A549 (cell line): ENCODE results near the gene ASMTL. TPM values are rescaled to one million over a fixed set of nuclear protein-coding genes. Genes with fewer than 3 reads are reported as not detected.
A peak's percentile ranks its signal among the peaks of the same experiment; 100 is the strongest.

Source experiments
- ATAC-seq, 2 experiments: fragments of 200-7000 bp in 1 of 2; fragments of >200 bp in 1 of 2; cut with Nextera tagmentation in 1 of 2; cut with Tn5 transposase in 1 of 2; 3 replicates each; pipeline versions ENCODE4 v1.8.0 to v1.9.1; 2018 to 2020; ENCODE audit warnings: mild to moderate bottlenecking in 1 of 2, moderate library complexity in 1 of 2
- CTCF ChIA-PET: fragments of 300-600 bp; sonication (Branson Sonifier 250); formaldehyde crosslinking; extraction: SDS; loops from one replicate; lab custom pipeline; 2021; ENCODE audit warnings: antibody characterized with exemption, inconsistent platforms; lab: Yijun Ruan, JAX
- POLR2A ChIA-PET: fragments of 350-600 bp; formaldehyde crosslinking; extraction: SDS; loops from one replicate; lab custom pipeline; 2021; ENCODE audit warnings: antibody characterized with exemption, inconsistent platforms; lab: Yijun Ruan, JAX
- DNase-seq, 2 experiments: peaks; one replicate each; pipeline versions ENCODE4 v3.0.0 to v3.0.0-alpha.2; 2011 to 2016; ENCODE audit warnings: low read depth in 1 of 2, low spot score in 1 of 2
- FAIRE-seq: peaks from 2 replicates; lab custom pipeline; 2011; peaks lifted over from hg19 to GRCh38; lab: Jason Lieb, UNC
- H3K27ac ChIP-seq, 2 experiments: fragments of >200 bp; sonication (Bioruptor Twin); formaldehyde crosslinking; 3 replicates each; pipeline ENCODE4 v1.5.1; 2016 to 2017
- H3K4me1 ChIP-seq: fragments of >200 bp; sonication (Bioruptor Twin); formaldehyde crosslinking; 3 replicates; pipeline ENCODE4 v1.6.1; 2016
- H3K4me2 ChIP-seq: fragments of >200 bp; sonication (Bioruptor Twin); formaldehyde crosslinking; 3 replicates; pipeline ENCODE4 v1.6.1; 2016
- H3K4me3 ChIP-seq: fragments of >200 bp; sonication (Bioruptor Twin); formaldehyde crosslinking; 3 replicates; pipeline ENCODE4 v1.5.1; 2016
- H3K9me3 ChIP-seq: fragments of >200 bp; sonication (Bioruptor Twin); formaldehyde crosslinking; 3 replicates; pipeline ENCODE4 v1.6.1; 2016
- CBX2 ChIP-seq: fragments of 200-600 bp; sonication (generic); IDR thresholded peaks from 2 replicates; pipeline ENCODE4 v1.6.1; 2016; ENCODE audit warnings: low read depth, mild to moderate bottlenecking, borderline replicate concordance
- CBX8 ChIP-seq: fragments of 200-600 bp; sonication (generic); IDR thresholded peaks from 2 replicates; pipeline ENCODE4 v1.6.1; 2016
- EHF ChIP-seq: fragments of 250-450 bp; sonication (Bioruptor Pico); IDR thresholded peaks from 2 replicates; pipeline ENCODE4 v1.5.0; 2020; ENCODE audit warnings: mild to moderate bottlenecking
- EHMT2 ChIP-seq: fragments of 200-600 bp; sonication (generic); IDR thresholded peaks from 2 replicates; pipeline ENCODE4 v1.6.1; 2016; ENCODE audit warnings: antibody characterized with exemption, low read depth, mild to moderate bottlenecking, moderate library complexity
- EP300 ChIP-seq, 2 experiments: fragments of >200 bp; sonication (Bioruptor Twin); formaldehyde crosslinking; IDR thresholded peaks; 2 replicates in 1 of 2; 3 replicates in 1 of 2; pipeline ENCODE4 v1.6.1; 2016 to 2017
- FOSL2 ChIP-seq, 2 experiments: fragments of 450-650 bp in 1 of 2; fragments of >200 bp in 1 of 2; sonication (Bioruptor Twin) in 1 of 2; formaldehyde crosslinking; IDR thresholded peaks; 2 replicates each; pipeline versions ENCODE4 v1.5.0 to v1.6.1; 2016 to 2020; ENCODE audit warnings: mild to moderate bottlenecking in 1 of 2, moderate library complexity in 1 of 2
- HOXB5 ChIP-seq: fragments of 250-450 bp; sonication (Bioruptor Pico); IDR thresholded peaks from 2 replicates; pipeline ENCODE4 v1.5.0; 2020; ENCODE audit warnings: mild to moderate bottlenecking, moderate library complexity
- JUNB ChIP-seq: fragments of >200 bp; sonication (Bioruptor Twin); formaldehyde crosslinking; IDR thresholded peaks from 2 replicates; pipeline ENCODE4 v1.6.1; 2016
- KDM5A ChIP-seq: fragments of 200-600 bp; sonication (generic); IDR thresholded peaks from 2 replicates; pipeline ENCODE4 v1.6.1; 2016; ENCODE audit warnings: antibody characterized with exemption, mild to moderate bottlenecking
- MAZ ChIP-seq: fragments of 150-350 bp; IDR thresholded peaks from 2 replicates; pipeline ENCODE4 v1.6.1; 2014; ENCODE audit warnings: antibody characterized with exemption, low read depth, low read length, borderline replicate concordance
- POLR2A ChIP-seq: IDR thresholded peaks from 2 replicates; pipeline ENCODE4 v1.6.1; 2012; ENCODE audit warnings: mild to moderate bottlenecking, low read length
- POLR2AphosphoS2 ChIP-seq: conservative IDR thresholded peaks from 2 replicates; pipeline ENCODE4 v1.6.1; 2012; ENCODE audit warnings: low read length, improper control_type of control experiment, inconsistent platforms
- RARB ChIP-seq: fragments of 250-450 bp; sonication (Bioruptor Pico); IDR thresholded peaks from 2 replicates; pipeline ENCODE4 v1.8.0; 2021; ENCODE audit warnings: mild to moderate bottlenecking, moderate library complexity
- WGBS: methylation state at CpG from one replicate; pipeline ENCODE4 v1.1.6; 2017; ENCODE audit errors: missing lambda C conversion rate; 5-methylcytosine and 5-hydroxymethylcytosine counted together
- polyA plus RNA-seq, 4 experiments: library from polyadenylated mRNA; depleted of rRNA in 3 of 4; stranded (reverse); fragments of >200 nt; fragmentation: RNase III in 1 of 4; extraction: RNeasy Plus Mini Kit Qiagen cat#74134 plus additional on column Dnase treatment in 1 of 4; gene quantifications; 2 replicates in 3 of 4; 3 replicates in 1 of 4; pipeline ENCODE4 v1.2.3, GENCODE V29; 2011 to 2017
- TF ChIP-seq, protein P1 (sequence below): fragments of >200 bp; sonication (Bioruptor Twin); formaldehyde crosslinking; IDR thresholded peaks from 3 replicates; pipeline ENCODE4 v1.5.1; 2016
- TF ChIP-seq, protein P2 (sequence below): fragments of 200-600 bp; sonication (generic); IDR thresholded peaks from 2 replicates; pipeline ENCODE4 v1.6.1; 2016; ENCODE audit warnings: antibody characterized with exemption, mild to moderate bottlenecking, moderate library complexity

The ASMTL gene
- polyA plus RNA-seq, 2 of the 4 experiments (the other 2 are of a cell fraction): 12.3 to 15.4 TPM

DNA sequence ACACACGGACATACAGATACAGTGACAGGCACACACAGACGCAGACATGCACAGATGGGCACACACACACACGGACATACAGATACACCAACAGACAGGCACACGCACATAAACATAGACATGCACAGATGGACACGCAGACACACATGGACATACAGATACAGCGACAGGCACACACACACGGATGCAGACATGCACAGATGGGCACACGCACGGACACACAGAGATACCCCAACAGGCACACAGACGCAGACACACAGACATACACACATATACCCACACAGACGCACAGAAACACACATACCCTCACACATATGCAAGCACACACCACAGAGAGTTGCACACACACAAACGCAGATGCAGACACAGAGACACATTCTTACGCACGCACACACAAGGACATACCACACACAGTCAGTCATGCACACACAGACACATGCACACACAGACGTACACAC, 36.4 kb downstream of the ASMTL start:
- no peak for FAIRE-seq
- no peak for TF ChIP-seq CBX8
- TF ChIP-seq EHF (CRISPR knock-in tag): no peak
- no peak for TF ChIP-seq POLR2A
- no peak for TF ChIP-seq CBX2
- TF ChIP-seq EP300 (IDR thresholded peaks at IDR 0.05): no peak
- H3K4me3 ChIP-seq: no peak overlapping the region
- ChIA-PET POLR2A (no interaction called here), CTCF (no interaction called here)
- no peaks in the 10 kb centered on the region for H3K4me1 ChIP-seq
- WGBS: 75% methylated on average over 15 of the region's 15 CpGs
- H3K9me3 ChIP-seq: peaks cover 6% of the 10 kb centered on the region; the same call in 1 of the 3 replicates
- no peak for DNase-seq
- no peak overlapping the region for H3K4me2 ChIP-seq
- ATAC-seq: no peak
- no peak overlapping the region for H3K27ac ChIP-seq

DNA sequence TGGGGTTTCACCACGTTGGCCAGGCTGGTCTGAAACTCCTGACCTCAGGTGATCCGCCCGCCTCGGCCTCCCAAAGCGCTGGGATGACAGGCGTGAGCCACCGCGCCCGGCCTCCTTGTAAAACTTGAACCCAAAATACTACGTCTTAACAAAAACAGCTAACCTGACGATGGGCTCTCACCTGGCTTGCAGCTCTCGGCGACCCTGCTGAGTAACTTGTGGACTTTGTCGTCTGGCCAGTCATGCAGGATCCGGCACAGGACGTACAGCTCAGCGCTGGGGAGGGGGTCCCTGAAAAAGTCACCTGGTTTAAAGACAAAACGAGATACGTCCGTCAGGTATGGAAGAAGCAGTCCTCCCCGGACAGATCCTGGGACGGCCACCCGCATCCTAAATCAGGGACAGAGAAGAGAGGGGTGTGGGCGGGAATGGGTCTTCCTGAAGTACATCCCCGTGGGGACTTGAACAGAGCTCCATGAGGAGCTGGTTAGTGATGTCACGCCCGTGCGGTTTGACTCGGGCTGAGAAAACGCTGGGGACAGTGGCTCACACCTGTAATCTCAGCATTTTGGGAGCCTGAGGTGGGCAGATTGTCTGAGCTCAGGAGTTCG, 40.1 kb downstream of the ASMTL start:
- no peak overlapping the region for H3K4me3 ChIP-seq
- CTCF ChIA-PET: no interaction called here
- no peaks in the 10 kb centered on the region for H3K4me1 ChIP-seq
- TF ChIP-seq FOSL2 (IDR thresholded peaks at IDR 0.05): no peak
- TF ChIP-seq FOSL2 (CRISPR knock-in tag; IDR thresholded peaks at IDR 0.05): no peak
- no peak for TF ChIP-seq EHMT2
- TF ChIP-seq MAZ: no peak
- TF ChIP-seq, protein P1, sequence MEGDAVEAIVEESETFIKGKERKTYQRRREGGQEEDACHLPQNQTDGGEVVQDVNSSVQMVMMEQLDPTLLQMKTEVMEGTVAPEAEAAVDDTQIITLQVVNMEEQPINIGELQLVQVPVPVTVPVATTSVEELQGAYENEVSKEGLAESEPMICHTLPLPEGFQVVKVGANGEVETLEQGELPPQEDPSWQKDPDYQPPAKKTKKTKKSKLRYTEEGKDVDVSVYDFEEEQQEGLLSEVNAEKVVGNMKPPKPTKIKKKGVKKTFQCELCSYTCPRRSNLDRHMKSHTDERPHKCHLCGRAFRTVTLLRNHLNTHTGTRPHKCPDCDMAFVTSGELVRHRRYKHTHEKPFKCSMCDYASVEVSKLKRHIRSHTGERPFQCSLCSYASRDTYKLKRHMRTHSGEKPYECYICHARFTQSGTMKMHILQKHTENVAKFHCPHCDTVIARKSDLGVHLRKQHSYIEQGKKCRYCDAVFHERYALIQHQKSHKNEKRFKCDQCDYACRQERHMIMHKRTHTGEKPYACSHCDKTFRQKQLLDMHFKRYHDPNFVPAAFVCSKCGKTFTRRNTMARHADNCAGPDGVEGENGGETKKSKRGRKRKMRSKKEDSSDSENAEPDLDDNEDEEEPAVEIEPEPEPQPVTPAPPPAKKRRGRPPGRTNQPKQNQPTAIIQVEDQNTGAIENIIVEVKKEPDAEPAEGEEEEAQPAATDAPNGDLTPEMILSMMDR: no peak
- no peak for TF ChIP-seq RARB (CRISPR knock-in tag)
- no peak for TF ChIP-seq KDM5A
- TF ChIP-seq HOXB5 (CRISPR knock-in tag): no peak
- TF ChIP-seq, protein P2, sequence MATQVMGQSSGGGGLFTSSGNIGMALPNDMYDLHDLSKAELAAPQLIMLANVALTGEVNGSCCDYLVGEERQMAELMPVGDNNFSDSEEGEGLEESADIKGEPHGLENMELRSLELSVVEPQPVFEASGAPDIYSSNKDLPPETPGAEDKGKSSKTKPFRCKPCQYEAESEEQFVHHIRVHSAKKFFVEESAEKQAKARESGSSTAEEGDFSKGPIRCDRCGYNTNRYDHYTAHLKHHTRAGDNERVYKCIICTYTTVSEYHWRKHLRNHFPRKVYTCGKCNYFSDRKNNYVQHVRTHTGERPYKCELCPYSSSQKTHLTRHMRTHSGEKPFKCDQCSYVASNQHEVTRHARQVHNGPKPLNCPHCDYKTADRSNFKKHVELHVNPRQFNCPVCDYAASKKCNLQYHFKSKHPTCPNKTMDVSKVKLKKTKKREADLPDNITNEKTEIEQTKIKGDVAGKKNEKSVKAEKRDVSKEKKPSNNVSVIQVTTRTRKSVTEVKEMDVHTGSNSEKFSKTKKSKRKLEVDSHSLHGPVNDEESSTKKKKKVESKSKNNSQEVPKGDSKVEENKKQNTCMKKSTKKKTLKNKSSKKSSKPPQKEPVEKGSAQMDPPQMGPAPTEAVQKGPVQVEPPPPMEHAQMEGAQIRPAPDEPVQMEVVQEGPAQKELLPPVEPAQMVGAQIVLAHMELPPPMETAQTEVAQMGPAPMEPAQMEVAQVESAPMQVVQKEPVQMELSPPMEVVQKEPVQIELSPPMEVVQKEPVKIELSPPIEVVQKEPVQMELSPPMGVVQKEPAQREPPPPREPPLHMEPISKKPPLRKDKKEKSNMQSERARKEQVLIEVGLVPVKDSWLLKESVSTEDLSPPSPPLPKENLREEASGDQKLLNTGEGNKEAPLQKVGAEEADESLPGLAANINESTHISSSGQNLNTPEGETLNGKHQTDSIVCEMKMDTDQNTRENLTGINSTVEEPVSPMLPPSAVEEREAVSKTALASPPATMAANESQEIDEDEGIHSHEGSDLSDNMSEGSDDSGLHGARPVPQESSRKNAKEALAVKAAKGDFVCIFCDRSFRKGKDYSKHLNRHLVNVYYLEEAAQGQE: no peak
- TF ChIP-seq POLR2AphosphoS2: no peak
- FAIRE-seq: no peak
- H3K27ac ChIP-seq: no peak overlapping the region
- POLR2A ChIA-PET: no interaction called here
- DNase-seq: no peak
- no peak for ATAC-seq
- WGBS: 92% methylated on average over 31 of the region's 31 CpGs
- no peaks in the 10 kb centered on the region for H3K9me3 ChIP-seq
- H3K4me2 ChIP-seq: no peak overlapping the region

DNA sequence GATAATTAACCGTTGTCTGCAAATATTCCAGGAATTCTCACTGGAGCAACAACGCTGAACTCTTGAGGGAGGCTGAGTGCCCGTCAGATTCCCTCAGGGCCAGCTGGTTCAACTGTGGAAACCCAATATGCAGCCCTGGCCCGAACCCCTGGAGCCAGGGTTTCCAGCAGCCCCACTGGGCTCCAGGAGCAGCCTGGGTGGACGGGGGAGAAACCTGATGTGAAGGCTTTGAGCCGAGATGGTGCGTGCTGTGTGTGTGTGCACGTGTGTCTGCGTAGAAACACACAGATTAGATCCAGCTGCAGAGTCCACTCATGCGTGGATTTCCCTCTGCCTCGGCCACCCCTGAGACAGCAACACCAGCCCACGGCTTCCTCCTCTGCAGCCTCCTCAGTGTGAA, 41.4 kb downstream of the ASMTL start:
- Histone ChIP-seq H3K27ac (no peak overlapping the region), H3K4me3 (no peak overlapping the region)

More for the DNA sequence above, 41.4 kb downstream of the ASMTL start:
- Histone ChIP-seq H3K9me3 (no peaks in the 10 kb centered on the region), H3K4me1 (no peaks in the 10 kb centered on the region), H3K4me2 (no peak overlapping the region)
- WGBS: 93% methylated on average over 12 of the region's 12 CpGs
- FAIRE-seq: no peak
- no peak for DNase-seq
- TF ChIP-seq CBX2 (no peak), JUNB (no peak)
- TF ChIP-seq, protein P1: no peak
- ChIA-PET POLR2A (no interaction called here), CTCF (no interaction called here)
- ATAC-seq: peak in 1 of 2 experiments; percentile 21; a peak in 3 of 6 replicates
